Activated naive CD4-positive, alpha-beta T cell treated with anti-CD3 and anti-CD28 coated beads, Interleukin-2, amount 50 U/mL, for 16 hours (primary cell): ENCODE results near the gene TUT7.
"Not testable (repeated sequence)": the region's sequence is repeated elsewhere in the genome, so short reads cannot be mapped to it uniquely, and the experiment has no call there.

ENCODE experiments used
- DNase-seq: peaks from one replicate; pipeline ENCODE4 v3.0.0-alpha.2; 2020

The TUT7 gene

DNA sequence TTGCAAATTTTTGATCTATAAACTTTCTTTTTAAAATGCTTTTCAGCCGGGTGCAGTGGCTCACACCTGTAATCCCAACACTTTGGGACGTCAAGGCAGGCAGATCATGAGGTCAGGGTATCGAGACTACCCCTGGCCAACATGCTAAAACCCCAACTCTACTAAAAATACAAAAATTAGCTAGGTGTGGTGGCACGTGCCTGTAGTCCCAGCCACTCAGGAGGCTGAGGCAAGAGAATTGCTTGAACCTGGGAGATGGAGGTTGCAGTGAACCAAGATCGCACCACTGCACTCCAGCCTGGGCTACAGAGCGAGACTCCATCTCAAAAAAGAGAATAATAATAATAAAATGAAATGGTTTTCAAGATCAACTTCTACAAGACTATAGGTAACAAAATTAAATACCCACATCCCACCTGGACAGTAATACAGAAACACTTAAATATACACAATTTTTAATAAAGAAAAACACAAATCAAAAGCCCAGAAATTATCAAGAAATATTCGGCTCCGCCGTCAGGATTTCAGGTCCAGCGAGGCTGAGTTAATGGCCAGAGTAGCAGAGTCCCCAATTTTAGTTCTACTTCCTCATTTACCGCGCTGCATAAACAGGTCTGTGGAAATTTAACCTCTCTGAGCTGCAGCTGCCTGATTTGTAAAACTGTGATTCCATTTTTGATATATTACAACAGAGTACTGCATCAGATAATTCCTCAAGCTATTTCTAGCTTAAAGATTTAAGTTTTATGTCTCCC, 4.0 kb downstream of the TUT7 start:
- DNase-seq = no peak

GRCh38 chr9:86349271-86349670, 4.9 kb downstream of the TUT7 start:
- no peak for DNase-seq

DNA sequence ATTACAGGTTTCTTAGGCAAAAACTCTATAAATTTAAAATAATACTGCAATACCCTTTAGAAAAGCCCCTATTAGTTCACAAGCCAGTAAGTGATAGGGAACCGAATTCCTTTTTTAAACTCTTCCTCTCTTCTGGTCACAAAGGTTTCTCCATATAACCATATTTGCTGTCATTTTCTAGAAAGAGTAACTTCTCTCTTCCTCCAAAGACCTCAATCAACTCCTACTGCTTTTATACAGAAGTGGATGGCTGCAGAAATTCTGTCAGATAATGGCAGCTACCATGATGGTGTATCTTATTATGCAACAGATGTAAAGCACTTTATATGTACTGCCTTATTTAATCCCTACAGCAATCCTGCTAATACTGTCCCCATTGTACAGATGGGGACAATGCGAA, 6.2 kb downstream of the TUT7 start:
- DNase-seq = no peak

DNA sequence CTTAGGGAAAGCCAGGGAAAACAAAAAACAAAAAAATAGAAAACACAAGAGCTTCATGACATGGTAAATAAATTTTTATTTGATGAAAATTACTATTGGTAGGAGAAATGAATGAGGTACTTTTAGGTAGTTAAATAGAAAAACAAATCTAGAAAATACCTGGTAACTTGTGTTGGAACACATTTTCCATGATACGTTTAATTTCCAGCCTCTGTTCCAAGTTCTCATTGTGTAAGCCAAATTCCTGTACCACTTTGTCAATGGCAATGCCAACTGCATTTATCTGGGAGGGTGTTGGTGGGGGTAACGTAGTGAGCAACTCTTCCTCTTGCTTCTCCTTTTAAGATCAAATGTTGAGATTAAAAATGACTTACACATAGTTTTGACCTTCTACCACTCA, 9.4 kb downstream of the TUT7 start:
- DNase-seq = no peak

DNA sequence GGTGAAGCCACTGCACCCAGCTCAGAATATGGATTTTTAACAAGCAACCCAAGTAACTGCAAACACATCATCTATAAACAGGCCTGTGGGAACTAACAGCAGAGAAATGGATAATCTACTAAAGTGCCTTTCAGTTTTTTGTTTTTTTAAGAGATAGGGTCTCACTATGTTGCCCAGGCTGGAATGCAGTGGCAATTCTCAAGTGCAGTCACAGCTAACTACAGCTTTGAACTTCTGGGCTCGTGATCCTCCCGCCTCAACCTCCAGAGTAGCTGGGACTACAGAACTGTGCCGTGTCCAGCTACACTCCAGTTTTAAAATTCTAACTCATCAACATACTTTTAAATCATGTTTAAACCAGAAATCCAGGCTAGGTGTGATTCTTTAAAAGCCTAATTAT, 11.9 kb downstream of the TUT7 start:
- DNase-seq = no peak

GRCh38 chr9:86341007-86341491, 13.2 kb downstream of the TUT7 start:
- no peak for DNase-seq

GRCh38 chr9:86340356-86341006, 13.7 kb downstream of the TUT7 start:
- DNase-seq = no peak

DNA sequence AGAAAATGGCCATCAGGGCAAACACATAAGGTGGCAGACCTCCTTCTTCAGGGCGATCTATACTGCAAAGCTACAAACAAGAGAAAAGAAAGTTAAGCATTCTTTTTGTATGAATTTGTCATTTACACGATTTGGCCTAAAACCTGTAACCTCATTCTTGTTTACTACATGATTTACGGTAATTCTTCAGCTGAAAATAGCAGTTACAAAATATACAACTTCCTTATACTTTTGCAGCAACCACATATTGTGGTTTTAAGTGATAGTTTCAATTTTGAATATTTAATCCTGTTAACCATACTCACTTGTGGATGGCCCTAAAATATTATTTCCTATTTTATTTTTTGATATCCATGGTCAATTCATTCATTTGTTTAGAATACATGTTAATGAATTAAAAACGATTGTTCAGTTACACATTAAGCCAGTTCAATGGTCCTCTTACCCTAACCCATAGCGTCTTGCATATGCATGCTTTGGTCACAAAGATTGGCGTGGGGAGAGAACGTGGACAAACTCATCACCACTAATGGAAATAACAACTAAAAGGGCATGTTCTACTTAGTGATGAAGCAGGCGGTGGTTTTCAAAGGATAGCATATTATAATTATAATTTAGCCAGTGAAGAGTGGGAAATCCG, 16.6 kb downstream of the TUT7 start:
- DNase-seq = no peak

- no peak for DNase-seq
Observed at GRCh38 chr9:86336058-86336457, 18.2 kb downstream of the TUT7 start.

DNA sequence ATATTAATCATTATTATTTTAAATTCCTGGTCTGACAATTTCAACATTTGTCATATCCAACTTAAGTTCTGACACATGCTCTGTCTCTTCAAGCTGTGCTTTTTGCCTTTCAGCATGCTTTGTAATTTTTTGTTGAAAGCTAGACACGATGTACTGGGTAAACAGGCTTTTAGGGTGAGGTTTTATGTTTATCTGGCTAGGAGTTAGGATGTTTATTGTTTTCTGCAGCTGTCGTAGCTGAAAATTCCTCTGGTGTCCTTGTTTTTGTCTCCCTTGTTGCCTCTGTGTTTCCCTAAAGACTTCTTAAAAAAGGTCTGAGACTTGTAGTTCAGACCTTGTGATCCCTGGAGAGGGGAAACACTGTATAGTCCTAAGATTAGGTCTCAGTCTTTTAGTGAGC, 20.6 kb downstream of the TUT7 start:
- DNase-seq = no peak

- DNase-seq = no peak
Observed at GRCh38 chr9:86330186-86330585, 24.0 kb downstream of the TUT7 start.

DNA sequence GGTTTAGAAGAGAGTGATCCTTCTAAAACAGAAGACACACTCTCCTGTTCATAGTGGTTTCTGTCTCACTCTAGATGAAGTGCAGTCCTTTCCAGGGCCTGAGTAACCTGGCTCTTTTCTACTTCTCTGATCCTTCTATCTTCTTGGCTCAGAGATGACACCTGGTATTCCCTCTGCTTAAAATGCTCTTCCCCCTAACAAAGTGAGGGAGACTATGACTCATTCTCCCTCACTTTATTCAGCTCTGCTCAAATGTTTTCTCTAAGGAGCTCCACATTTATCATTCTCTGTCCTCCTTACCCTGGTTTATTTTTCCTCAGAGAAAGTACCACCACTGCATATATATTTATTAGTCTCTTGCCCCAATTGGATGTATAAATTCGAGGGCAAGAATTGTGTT, 24.6 kb downstream of the TUT7 start:
- no peak for DNase-seq

DNA sequence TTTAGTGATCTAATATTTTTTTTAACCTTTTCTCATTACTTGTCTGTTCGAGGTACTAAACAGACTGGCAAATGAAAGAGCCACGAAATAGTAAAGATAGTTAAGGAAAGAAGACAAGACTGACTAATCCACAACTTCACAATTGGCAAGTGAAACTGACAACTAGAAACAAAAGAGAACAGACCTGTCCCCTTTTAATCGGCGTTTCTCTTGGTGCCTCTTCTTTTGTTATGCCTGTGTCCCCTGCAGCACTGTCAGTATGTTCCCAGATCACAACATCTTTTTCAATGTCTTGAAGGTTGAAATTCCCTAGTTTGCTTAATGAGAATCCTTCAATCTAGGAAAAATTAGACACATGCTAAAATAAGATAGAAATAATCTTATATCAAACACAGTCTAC, 26.1 kb downstream of the TUT7 start:
- no peak for DNase-seq

DNA sequence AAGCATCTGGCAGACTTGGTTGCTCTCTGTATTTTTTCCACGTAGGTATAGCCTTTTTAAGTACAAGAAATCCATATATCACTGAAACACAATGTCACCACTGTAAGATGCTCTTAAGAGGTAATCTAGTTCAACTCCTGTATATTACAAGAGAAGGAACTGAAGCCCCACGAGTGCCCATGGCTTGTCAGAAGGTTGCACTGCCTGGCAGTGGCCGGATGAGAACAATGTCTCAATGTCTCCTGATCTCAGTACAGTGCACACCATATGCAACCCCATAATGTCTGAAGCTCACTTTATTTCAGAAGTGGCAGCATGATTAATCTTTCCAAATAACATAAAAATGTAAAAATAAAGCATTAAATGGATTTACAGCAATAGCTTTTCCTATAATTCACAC, 27.7 kb downstream of the TUT7 start:
- DNase-seq = no peak

DNA sequence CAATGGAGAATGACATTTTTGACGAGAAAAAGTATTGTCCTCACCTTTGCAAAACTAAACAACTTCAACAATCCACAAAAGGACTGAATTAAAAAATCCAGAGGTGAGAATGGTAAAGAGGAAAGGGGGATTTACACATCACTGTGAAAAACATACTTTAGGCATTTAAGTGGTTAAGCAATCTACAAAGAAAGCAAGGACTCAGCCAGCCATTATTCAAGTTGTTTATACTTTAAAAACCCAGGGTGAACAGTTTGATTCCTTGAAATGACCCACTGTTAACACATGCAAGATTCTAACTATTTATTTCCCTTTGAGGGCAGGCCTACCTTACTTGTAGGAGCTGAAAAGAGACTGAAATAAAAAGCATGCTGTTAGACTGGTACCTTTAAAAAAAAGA, 29.3 kb downstream of the TUT7 start:
- no peak for DNase-seq

DNA sequence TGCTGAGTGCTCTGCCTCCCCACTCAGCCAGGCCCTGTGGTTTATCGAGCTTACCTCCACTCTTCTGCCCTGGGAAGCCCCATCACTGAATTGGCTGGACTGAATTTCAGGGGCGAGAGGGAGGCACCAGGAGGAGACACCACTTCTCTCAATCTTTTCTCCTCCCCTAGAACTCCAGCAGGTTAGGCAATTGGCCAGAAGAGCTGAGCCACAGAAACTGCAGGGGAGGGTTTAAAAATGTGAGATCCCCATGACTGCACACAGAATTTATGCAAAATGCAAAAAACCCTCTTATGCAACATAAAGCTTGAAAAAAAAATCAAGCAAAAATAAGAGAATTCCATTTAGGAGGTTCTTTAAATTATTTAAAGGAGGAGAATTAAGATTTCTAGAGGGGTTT, 29.9 kb downstream of the TUT7 start:
- DNase-seq = no peak

DNA sequence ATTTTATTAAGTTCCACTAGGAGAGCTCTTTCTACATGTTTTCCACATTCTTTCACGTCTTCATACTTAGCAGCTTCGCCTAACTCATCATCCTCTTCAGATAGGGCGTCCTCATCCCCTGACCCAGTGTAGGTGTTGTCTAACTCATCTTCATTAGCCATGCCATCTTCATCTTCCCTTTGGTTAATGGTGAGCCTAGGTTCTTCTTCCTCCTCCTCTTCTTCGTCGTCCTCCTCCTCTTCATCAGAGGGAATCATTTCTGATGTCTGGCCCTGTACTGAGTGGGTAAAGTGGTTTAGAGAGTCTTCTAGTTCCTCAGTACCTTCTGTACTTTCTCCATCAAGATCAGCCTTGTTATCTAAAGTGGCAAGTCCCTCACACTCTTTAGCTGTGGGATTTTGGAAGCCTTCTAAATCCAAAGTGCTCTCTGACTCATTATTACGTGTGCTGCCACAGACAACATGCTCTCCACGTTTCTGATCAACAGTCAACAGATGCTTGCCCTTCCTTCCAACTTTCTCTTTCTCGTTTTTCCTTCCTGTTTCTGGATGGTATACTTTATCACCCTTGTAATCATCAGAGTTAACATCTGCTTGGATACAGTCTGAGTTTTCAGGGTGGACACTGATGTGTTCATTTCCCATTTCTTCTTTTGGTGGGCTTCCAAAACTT, 31.1 kb downstream of the TUT7 start:
- DNase-seq = no peak

DNA sequence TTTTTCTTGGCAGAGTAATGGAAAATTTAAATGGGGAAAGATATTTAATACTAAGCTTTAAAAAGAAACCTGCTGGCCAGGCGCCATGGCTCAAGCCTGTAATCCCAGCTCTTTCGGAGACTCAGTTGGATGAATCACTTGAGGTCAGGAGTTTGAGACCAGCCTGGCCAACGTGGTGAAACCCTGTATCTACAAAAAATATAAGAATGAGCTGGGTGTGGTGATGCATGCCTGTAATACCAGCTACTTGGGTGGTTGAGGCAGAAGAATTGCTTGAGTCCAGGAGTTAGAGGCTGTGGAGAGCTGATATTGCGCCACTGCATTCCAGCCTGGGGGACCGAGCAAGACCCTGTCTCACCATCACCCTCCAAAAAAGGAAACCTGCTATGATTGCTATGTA, 32.8 kb downstream of the TUT7 start:
- no peak for DNase-seq

DNA sequence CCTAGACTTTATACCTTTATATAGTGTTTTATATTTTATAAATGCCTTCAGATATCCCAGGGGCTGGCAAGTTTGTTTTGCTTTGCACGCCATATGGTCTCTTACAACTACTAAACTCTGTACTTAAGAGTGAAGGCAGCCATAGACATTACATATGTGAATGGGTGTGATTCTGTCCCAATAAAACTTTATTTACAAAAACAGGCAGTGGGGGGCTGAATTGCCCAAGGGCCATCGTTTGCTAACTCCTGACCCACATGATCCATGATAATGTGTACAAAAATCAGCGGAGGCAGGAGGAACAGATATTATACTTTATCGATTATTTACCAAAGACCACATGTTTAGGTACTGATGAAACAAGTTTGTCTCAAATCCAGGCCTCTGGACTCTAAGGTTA, 36.0 kb downstream of the TUT7 start:
- DNase-seq = no peak

- no peak for DNase-seq
Observed at GRCh38 chr9:86315078-86315477, 39.1 kb downstream of the TUT7 start.

- not testable (repeated sequence) for DNase-seq
Observed at GRCh38 chr9:86312959-86313358, 41.3 kb downstream of the TUT7 start.

DNA sequence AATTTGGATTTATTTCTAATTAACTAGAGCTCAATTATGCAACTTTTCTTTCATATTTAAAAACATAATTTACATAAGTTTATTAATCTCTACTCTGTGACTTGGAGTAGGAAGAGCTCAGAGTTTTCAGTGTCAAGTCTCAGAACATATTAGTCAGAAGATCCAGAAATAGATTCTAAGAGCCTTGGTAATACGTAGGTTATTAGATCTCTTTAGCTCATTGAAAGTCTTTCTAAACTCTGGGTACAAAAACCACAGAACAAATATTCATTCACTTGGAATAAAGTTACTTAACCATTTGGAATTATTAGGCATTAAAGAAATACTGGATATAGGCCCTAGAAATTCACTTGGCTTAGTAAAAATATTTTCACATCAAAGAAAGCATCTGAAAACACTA, 45.5 kb downstream of the TUT7 start:
- no peak for DNase-seq

DNA sequence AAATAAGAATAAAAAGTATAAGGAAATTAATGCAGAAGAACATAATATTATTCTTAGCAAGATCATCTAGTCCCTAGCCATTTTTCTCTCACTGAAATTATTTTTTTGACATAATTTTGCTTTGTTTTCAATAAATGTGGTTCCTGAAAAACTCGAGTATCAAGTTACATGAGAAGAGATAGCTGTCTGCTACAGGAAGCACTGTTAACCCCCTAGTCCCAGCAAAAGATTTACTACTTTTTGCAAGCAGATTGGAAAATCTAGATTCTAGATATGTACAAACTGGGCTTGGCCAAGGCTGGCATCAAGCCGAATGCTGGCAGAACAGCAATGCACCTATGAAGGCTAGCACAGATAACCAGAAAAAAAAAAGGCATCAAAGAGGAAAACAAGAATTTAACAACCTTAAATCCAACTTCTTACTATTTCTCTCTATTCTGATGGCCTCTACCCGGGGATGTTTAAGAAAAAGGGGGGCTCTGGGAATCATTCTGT, 49.9 kb downstream of the TUT7 start:
- no peak for DNase-seq
